Esophagus muscularis mucosa (tissue), 4 donors: ENCODE results near the gene LZTS2. TPM values are rescaled to one million over a fixed set of nuclear protein-coding genes. Genes with fewer than 3 reads are reported as not detected.

Experiments used
- DNase-seq: peaks from one replicate; pipeline ENCODE4 v3.0.0-alpha.2; 2017; ENCODE audit errors: extremely low spot score
- H3K27ac ChIP-seq, 4 donors: fragments of 200-600 bp; sonication (generic); replicated peaks in 1 of 4; 1 replicate in 3 of 4; 2 replicates in 1 of 4; pipeline ENCODE4 v1.5.1; 2016 to 2019; ENCODE audit warnings: mild to moderate bottlenecking in 1 of 4
- H3K27me3 ChIP-seq, 4 donors: fragments of 200-600 bp; sonication (generic); one replicate each; pipeline versions ENCODE4 v1.5.1 to v1.6.0; 2016 to 2019
- H3K36me3 ChIP-seq, 4 donors: fragments of 200-600 bp; sonication (generic); one replicate each; pipeline ENCODE4 v1.5.1; 2016 to 2019
- H3K4me1 ChIP-seq, 4 donors: fragments of 200-600 bp; sonication (generic); one replicate each; pipeline ENCODE4 v1.5.1; 2016 to 2019
- H3K4me3 ChIP-seq, 4 donors: fragments of 200-600 bp; sonication (generic); 1 replicate in 2 of 4; 2 replicates in 2 of 4; pipeline ENCODE4 v1.5.1; 2016 to 2019; ENCODE audit warnings: mild to moderate bottlenecking in 4 of 4, moderate library complexity in 1 of 4
- H3K9me3 ChIP-seq, 4 donors: fragments of 200-600 bp; sonication (generic); 1 replicate in 3 of 4; 2 replicates in 1 of 4; pipeline ENCODE4 v1.5.1; 2016 to 2019
- EP300 ChIP-seq: sonication (generic); formaldehyde crosslinking; IDR thresholded peaks from one replicate; pipeline ENCODE4 v1.6.1; 2017; ENCODE audit warnings: antibody characterized with exemption
- POLR2A ChIP-seq: fragments of 450-650 bp; IDR thresholded peaks from one replicate; pipeline ENCODE4 v1.6.1; 2017; ENCODE audit warnings: antibody characterized with exemption, moderate library complexity, mild to moderate bottlenecking, low read depth
- POLR2AphosphoS5 ChIP-seq, 2 donors: sonication (generic); formaldehyde crosslinking; IDR thresholded peaks; one replicate each; pipeline ENCODE4 v1.6.1; 2017; ENCODE audit warnings: antibody characterized with exemption in 2 of 2
- WGBS: methylation state at CpG from one replicate; pipeline ENCODE4 v1.1.5; 2018; 5-methylcytosine and 5-hydroxymethylcytosine counted together
- intact Hi-C: fragments of 100-400 bp; cut with DNase I; formaldehyde crosslinking; loops from one replicate; pipeline ENCODE4 v1.15.1; 2023
- total RNA-seq, 4 donors: library from RNA; depleted of rRNA; stranded (reverse); fragments of >200 nt; gene quantifications; one replicate each; pipeline versions ENCODE4 v1.1.0 to v1.2.1, GENCODE V29; 2016
- TF ChIP-seq, protein P1 (sequence below), 3 experiments: fragments of 200-600 bp in 2 of 3; fragments of 450-650 bp in 1 of 3; sonication (generic) in 2 of 3; IDR thresholded peaks; one replicate each; pipeline ENCODE4 v1.5.1; 2017 to 2019; ENCODE audit warnings: antibody characterized with exemption in 3 of 3, mild to moderate bottlenecking in 2 of 3, moderate library complexity in 1 of 3

LZTS2 gene
- total RNA-seq, 4 donors from 2014 or later = 90.5 to 209 (median 162) TPM

DNA sequence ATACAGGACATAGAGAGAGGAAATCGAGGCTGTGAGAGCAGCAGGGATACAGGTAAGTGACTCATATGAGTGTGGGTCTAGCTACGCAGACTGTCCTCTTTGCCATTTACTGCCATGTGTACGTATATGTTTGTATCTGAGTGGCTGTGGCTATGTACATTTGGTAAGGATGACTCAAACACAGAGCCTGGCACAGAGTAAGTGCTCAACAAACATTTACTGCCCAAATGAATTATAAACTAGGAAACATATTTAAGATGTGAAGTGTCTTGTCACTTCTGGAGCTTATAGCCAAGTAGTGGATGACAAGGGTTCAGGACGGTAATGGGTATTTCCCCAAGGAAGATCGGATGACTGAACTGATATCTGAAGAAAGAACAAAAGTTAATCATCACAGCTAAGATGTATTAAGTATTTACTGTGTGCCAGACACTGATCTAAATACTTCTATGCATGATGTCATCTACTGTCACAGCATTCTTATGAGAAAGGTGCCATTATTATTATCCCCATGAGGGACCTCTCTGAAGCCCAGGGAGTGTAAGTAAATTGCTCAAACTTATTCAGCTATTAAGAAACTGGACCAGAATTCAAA lies 18.3 kb upstream of the LZTS2 start:
- peaks cover 9 to 90% (median 79%) of the 10 kb centered on the region in 4 donors for H3K36me3 ChIP-seq
- H3K4me1 ChIP-seq = peaks cover 7 to 13% (median 10%) of the 10 kb centered on the region in 4 donors
- no peak overlapping the region for H3K27ac ChIP-seq
- TF ChIP-seq EP300 (no peak), POLR2AphosphoS5 (IDR thresholded peaks at IDR 0.05) (no peak), POLR2A (no peak)
- TF ChIP-seq, protein P1, sequence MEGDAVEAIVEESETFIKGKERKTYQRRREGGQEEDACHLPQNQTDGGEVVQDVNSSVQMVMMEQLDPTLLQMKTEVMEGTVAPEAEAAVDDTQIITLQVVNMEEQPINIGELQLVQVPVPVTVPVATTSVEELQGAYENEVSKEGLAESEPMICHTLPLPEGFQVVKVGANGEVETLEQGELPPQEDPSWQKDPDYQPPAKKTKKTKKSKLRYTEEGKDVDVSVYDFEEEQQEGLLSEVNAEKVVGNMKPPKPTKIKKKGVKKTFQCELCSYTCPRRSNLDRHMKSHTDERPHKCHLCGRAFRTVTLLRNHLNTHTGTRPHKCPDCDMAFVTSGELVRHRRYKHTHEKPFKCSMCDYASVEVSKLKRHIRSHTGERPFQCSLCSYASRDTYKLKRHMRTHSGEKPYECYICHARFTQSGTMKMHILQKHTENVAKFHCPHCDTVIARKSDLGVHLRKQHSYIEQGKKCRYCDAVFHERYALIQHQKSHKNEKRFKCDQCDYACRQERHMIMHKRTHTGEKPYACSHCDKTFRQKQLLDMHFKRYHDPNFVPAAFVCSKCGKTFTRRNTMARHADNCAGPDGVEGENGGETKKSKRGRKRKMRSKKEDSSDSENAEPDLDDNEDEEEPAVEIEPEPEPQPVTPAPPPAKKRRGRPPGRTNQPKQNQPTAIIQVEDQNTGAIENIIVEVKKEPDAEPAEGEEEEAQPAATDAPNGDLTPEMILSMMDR (IDR thresholded peaks at IDR 0.05) = no peak
- intact Hi-C loops = no loop called here
- no peak overlapping the region for H3K4me3 ChIP-seq
- DNase-seq = no peak
- WGBS = 89% methylated on average over 4 of the region's 5 CpGs
- no peaks in the 10 kb centered on the region for H3K9me3 ChIP-seq
- no peaks in the 10 kb centered on the region for H3K27me3 ChIP-seq

- no peak for TF ChIP-seq EP300
- no peak for TF ChIP-seq POLR2AphosphoS5 (IDR thresholded peaks at IDR 0.05)
- TF ChIP-seq POLR2A = no peak
- TF ChIP-seq, protein P1 (IDR thresholded peaks at IDR 0.05) = no peak
- peaks cover 9 to 80% (median 72%) of the 10 kb centered on the region in 4 donors for H3K36me3 ChIP-seq
- H3K9me3 ChIP-seq = no peaks in the 10 kb centered on the region
- no peak overlapping the region for H3K4me3 ChIP-seq
- H3K27me3 ChIP-seq = no peaks in the 10 kb centered on the region
- WGBS = 91% methylated on average over 8 of the region's 24 CpGs
- intact Hi-C loops = no loop called here
- peaks cover 16 to 28% (median 24%) of the 10 kb centered on the region in 4 donors for H3K4me1 ChIP-seq
- no peak for DNase-seq
- H3K27ac ChIP-seq = no peak overlapping the region
These were observed 16.4 kb upstream of the LZTS2 start for GRCh38 chr10:100982916-100983830.

GRCh38 chr10:100983868-100984671 lies 15.5 kb upstream of the LZTS2 start:
- intact Hi-C loops = no loop called here
- 72% methylated on average over 6 of the region's 13 CpGs for WGBS
- no peak for DNase-seq
- Histone ChIP-seq H3K27me3 (no peaks in the 10 kb centered on the region), H3K9me3 (no peaks in the 10 kb centered on the region), H3K4me1 (peaks cover 22 to 37% (median 33%) of the 10 kb centered on the region in 4 donors), H3K27ac (no peak overlapping the region), H3K36me3 (peaks cover 9 to 71% (median 64%) of the 10 kb centered on the region in 4 donors), H3K4me3 (no peak overlapping the region)
- TF ChIP-seq, protein P1 (IDR thresholded peaks at IDR 0.05) = no peak
- TF ChIP-seq POLR2A = no peak
- no peak for TF ChIP-seq POLR2AphosphoS5 (IDR thresholded peaks at IDR 0.05)
- TF ChIP-seq EP300 = no peak

DNA sequence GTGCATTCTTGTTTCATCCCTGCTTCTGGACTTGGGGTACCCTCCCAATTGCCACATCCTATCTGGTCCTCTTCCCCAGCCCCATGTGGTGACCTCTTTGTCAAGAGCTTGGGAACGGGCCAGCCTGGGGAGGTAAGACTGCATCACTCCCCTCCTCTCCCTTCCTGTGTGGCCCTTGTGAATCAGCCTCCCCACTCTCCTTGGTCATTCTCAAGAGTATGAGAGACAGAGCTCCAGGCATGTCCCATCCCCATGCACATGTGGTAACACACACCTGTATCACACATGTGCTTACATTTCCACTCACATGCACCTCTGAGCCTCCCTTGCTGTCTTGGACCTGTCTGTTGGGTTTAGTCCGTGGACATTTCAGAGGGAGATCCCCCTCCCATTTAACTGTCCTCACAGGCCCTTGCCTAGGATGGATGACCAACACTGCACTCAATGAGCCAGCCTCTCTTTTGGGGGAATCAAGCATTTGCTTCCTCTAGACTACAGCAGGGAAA lies 14.9 kb upstream of the LZTS2 start:
- H3K36me3 ChIP-seq = peaks cover 9 to 68% (median 61%) of the 10 kb centered on the region in 4 donors
- 83% methylated on average over 2 of the region's 2 CpGs for WGBS
- no peak overlapping the region for H3K27ac ChIP-seq
- H3K9me3 ChIP-seq = no peaks in the 10 kb centered on the region
- TF ChIP-seq, protein P1 (IDR thresholded peaks at IDR 0.05) = no peak
- no peak for TF ChIP-seq POLR2A
- TF ChIP-seq EP300 = no peak
- no peak for TF ChIP-seq POLR2AphosphoS5 (IDR thresholded peaks at IDR 0.05)
- no peaks in the 10 kb centered on the region for H3K27me3 ChIP-seq
- intact Hi-C loops = loop anchor here (5.0 kb wide), 1 partner anchor 43 kb away; no protein-coding TSS in a partner anchor
- H3K4me1 ChIP-seq = peaks cover 22 to 43% (median 37%) of the 10 kb centered on the region in 4 donors
- H3K4me3 ChIP-seq = no peak overlapping the region
- DNase-seq = no peak
